Esophagus muscularis mucosa (tissue), 4 donors: ENCODE measurements around the gene PCBD2.
"Not testable (repeated sequence)": the region's sequence is repeated elsewhere in the genome, so short reads cannot be mapped to it uniquely, and the experiment has no call there.

Experiments
- CTCF ChIP-seq, 3 experiments: fragments of 200-600 bp in 2 of 3; fragments of 450-650 bp in 1 of 3; sonication (generic) in 2 of 3; IDR thresholded peaks; one replicate each; pipeline ENCODE4 v1.5.1; 2017 to 2019; ENCODE audit warnings: antibody characterized with exemption in 3 of 3, mild to moderate bottlenecking in 2 of 3, moderate library complexity in 1 of 3
- EP300 ChIP-seq: sonication (generic); formaldehyde crosslinking; IDR thresholded peaks from one replicate; pipeline ENCODE4 v1.6.1; 2017; ENCODE audit warnings: antibody characterized with exemption
- POLR2A ChIP-seq: fragments of 450-650 bp; IDR thresholded peaks from one replicate; pipeline ENCODE4 v1.6.1; 2017; ENCODE audit warnings: antibody characterized with exemption, moderate library complexity, mild to moderate bottlenecking, low read depth
- POLR2AphosphoS5 ChIP-seq, 2 donors: sonication (generic); formaldehyde crosslinking; IDR thresholded peaks; one replicate each; pipeline ENCODE4 v1.6.1; 2017; ENCODE audit warnings: antibody characterized with exemption in 2 of 2

DNA sequence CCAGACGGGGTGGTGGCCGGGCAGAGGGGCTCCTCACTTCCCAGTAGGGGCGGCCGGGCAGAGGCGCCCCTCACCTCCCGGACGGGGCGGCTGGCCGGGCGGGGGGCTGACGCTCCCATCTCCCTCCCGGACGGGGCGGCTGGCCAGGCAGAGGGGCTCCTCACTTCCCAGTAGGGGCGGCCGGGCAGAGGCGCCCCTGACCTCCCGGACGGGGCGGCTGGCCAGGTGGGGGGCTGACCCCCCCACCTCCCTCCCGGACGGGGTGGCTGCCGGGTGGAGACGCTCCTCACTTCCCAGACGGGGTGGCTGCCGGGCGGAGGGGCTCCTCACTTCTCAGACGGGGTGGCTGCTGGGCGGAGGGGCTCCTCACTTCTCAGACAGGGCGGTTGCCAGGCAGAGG lies 23.2 kb upstream of the PCBD2 start:
- not testable (repeated sequence) for TF ChIP-seq EP300; POLR2AphosphoS5 (IDR thresholded peaks at IDR 0.05); CTCF (IDR thresholded peaks at IDR 0.05); POLR2A
